GM13976 (cell line): ENCODE data around the gene SPATA25.
A peak's percentile ranks its signal among the peaks of the same experiment; 100 is the strongest.
"Not testable (repeated sequence)": the region's sequence is repeated elsewhere in the genome, so short reads cannot be mapped to it uniquely, and the experiment has no call there.

Experiments
- DNase-seq: peaks from one replicate; pipeline ENCODE4 v3.0.0; 2012; ENCODE audit warnings: low spot score
- CTCF ChIP-seq: IDR thresholded peaks from 2 replicates; pipeline ENCODE4 v1.5.1; 2012; ENCODE audit warnings: borderline replicate concordance, mild to moderate bottlenecking; ENCODE audit not compliant: insufficient read depth; ENCODE audit errors: extremely low read depth, missing control alignments, control extremely low read depth
- in situ Hi-C: fragments of 300-500 bp; cut with MboI; formaldehyde crosslinking; loops from one replicate; pipeline ENCODE4 v1.12.0; 2022; ENCODE audit warnings: low sequenced_read_pairs, mixed read lengths, inconsistent platforms; ENCODE audit not compliant: unreplicated experiment

SPATA25 gene

GRCh38 chr20:45887346-45887715 lies at the start of gene SPATA25:
TSS of gene SPATA25 (minus strand) at chr20:45887622. CDS start at chr20:45887590, 32 bp downstream.
- no peak for DNase-seq
- in situ Hi-C loops, result no loop called here
- no peak for TF ChIP-seq CTCF

- in situ Hi-C loops, result no loop called here
- no peak for TF ChIP-seq CTCF
- no peak for DNase-seq
These were observed 48.1 kb upstream of the SPATA25 start for GRCh38 chr20:45935416-45936046.

GRCh38 chr20:45934586-45935415 lies 47.4 kb upstream of the SPATA25 start, which contains the start of gene PCIF1:
TSS of gene PCIF1 (plus strand) at chr20:45934683. CDS start at chr20:45939000, 4,317 bp downstream.
- no peak for TF ChIP-seq CTCF
- DNase-seq, result peak; percentile 99
- in situ Hi-C loops, result no loop called here

- no peak for TF ChIP-seq CTCF
- in situ Hi-C loops, result no loop called here
- DNase-seq, result peak; percentile 73
These were observed 46.7 kb upstream of the SPATA25 start for GRCh38 chr20:45934046-45934585.

GRCh38 chr20:45933266-45934045 lies 46.0 kb upstream of the SPATA25 start:
- in situ Hi-C loops, result no loop called here

GRCh38 chr20:45931680-45932079 lies 44.3 kb upstream of the SPATA25 start:
- in situ Hi-C loops, DNase-seq: not testable (repeated sequence)

More at GRCh38 chr20:45933266-45934045, 46.0 kb upstream of the SPATA25 start:
- TF ChIP-seq CTCF, result peak; percentile 44
- DNase-seq, result peak; percentile 82
